Gastrocnemius medialis (tissue), 4 donors: ENCODE data around the gene MICALL2. TPM values are rescaled to one million over a fixed set of nuclear protein-coding genes. Genes with fewer than 3 reads are reported as not detected.

Experiments
- ATAC-seq, 2 donors: fragments of 150-250 bp; one replicate each; pipeline ENCODE4 v1.9.1; 2016
- DNase-seq, 2 donors: peaks; one replicate each; pipeline ENCODE4 v3.0.0-alpha.2; 2019
- H3K27ac ChIP-seq, 4 donors: fragments of 200-600 bp; sonication (generic); 1 replicate in 1 of 4; 2 replicates in 3 of 4; pipeline ENCODE4 v1.5.1; 2016 to 2018; ENCODE audit warnings: mild to moderate bottlenecking in 2 of 4, moderate library complexity in 1 of 4
- H3K27me3 ChIP-seq, 3 donors: fragments of 200-600 bp; sonication (generic) in 2 of 3; 1 replicate in 1 of 3; 2 replicates in 2 of 3; pipeline versions ENCODE4 v1.5.1 to v1.6.0; 2016 to 2019; ENCODE audit warnings: mild to moderate bottlenecking in 1 of 3, moderate library complexity in 1 of 3
- H3K36me3 ChIP-seq, 2 donors: fragments of 200-600 bp; sonication (generic) in 1 of 2; one replicate each; pipeline ENCODE4 v1.5.1; 2017 to 2018
- H3K4me1 ChIP-seq, 2 donors: fragments of 200-600 bp; sonication (generic) in 1 of 2; one replicate each; pipeline ENCODE4 v1.5.1; 2016 to 2017; ENCODE audit warnings: mild to moderate bottlenecking in 2 of 2
- H3K4me3 ChIP-seq, 4 donors: fragments of 200-600 bp; sonication (generic) in 3 of 4; 1 replicate in 1 of 4; 2 replicates in 3 of 4; pipeline ENCODE4 v1.5.1; 2016 to 2019; ENCODE audit warnings: mild to moderate bottlenecking in 2 of 4
- H3K9me3 ChIP-seq, 3 donors: fragments of 200-600 bp; sonication (generic) in 2 of 3; 1 replicate in 1 of 3; 2 replicates in 2 of 3; pipeline ENCODE4 v1.5.1; 2016 to 2019
- POLR2A ChIP-seq, 2 donors: fragments of 450-650 bp; IDR thresholded peaks; one replicate each; pipeline ENCODE4 v1.6.1; 2017; ENCODE audit warnings: antibody characterized with exemption in 2 of 2, mild to moderate bottlenecking in 2 of 2, moderate library complexity in 2 of 2
- in situ Hi-C, 4 donors: fragments of 200-750 bp; cut with MboI; loops; one replicate each; pipeline versions ENCODE4 v1.15.0 to v1.8.0; 2017; ENCODE audit warnings: low sequenced_read_pairs in 4 of 4
- intact Hi-C: fragments of 100-400 bp; cut with DNase I; formaldehyde crosslinking; loops from one replicate; pipeline ENCODE4 v1.15.1; 2023; ENCODE audit warnings: low total_unique reads
- total RNA-seq, 4 donors: library from RNA; depleted of rRNA; stranded (reverse); fragments of >200 nt; gene quantifications; one replicate each; pipeline versions ENCODE4 v1.1.0 to v1.2.3, GENCODE V29; 2016
- TF ChIP-seq, protein P1 (sequence below), 5 experiments: fragments of 450-650 bp in 3 of 5; fragments of 200-600 bp in 2 of 5; sonication (generic) in 2 of 5; IDR thresholded peaks in 4 of 5; conservative IDR thresholded peaks in 1 of 5; 1 replicate in 4 of 5; 2 replicates in 1 of 5; pipeline ENCODE4 v1.5.1; 2016 to 2019; ENCODE audit warnings: antibody characterized with exemption in 5 of 5, mild to moderate bottlenecking in 3 of 5, moderate library complexity in 3 of 5

The MICALL2 gene
- total RNA-seq, 4 donors from 2014 or later: 1.6 to 4.8 (median 2.4) TPM

DNA sequence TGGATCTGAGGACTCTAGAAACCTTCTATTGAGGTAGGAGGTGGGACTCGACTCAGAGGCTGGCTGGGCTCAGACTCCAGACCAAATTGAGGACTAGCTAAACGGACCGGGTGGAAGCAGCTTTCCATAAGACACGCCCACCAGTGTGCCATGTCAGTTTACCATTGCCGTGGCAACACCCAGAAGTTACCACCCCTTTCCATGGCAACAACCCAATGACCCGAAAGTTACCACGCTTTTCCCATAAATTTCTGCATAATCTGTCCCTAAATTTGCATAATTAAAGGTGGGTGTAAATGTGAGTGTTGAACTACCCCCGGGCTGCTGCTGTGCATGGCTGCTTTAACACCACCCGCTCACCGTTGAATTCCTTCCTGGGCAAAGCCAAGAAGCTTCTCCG lies 58.9 kb downstream of the MICALL2 start:
- ATAC-seq (no peak), DNase-seq (no peak)
- no peaks in the 10 kb centered on the region for H3K9me3 ChIP-seq
- intact Hi-C loops: no loop called here
- no peak overlapping the region for H3K4me3 ChIP-seq
- no peaks in the 10 kb centered on the region for H3K36me3 ChIP-seq
- peaks cover 35 to 78% (median 44%) of the 10 kb centered on the region in 3 donors for H3K27me3 ChIP-seq
- no peak overlapping the region for H3K27ac ChIP-seq
- TF ChIP-seq, protein P1, sequence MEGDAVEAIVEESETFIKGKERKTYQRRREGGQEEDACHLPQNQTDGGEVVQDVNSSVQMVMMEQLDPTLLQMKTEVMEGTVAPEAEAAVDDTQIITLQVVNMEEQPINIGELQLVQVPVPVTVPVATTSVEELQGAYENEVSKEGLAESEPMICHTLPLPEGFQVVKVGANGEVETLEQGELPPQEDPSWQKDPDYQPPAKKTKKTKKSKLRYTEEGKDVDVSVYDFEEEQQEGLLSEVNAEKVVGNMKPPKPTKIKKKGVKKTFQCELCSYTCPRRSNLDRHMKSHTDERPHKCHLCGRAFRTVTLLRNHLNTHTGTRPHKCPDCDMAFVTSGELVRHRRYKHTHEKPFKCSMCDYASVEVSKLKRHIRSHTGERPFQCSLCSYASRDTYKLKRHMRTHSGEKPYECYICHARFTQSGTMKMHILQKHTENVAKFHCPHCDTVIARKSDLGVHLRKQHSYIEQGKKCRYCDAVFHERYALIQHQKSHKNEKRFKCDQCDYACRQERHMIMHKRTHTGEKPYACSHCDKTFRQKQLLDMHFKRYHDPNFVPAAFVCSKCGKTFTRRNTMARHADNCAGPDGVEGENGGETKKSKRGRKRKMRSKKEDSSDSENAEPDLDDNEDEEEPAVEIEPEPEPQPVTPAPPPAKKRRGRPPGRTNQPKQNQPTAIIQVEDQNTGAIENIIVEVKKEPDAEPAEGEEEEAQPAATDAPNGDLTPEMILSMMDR (IDR thresholded peaks at IDR 0.05 in 4 of 5, conservative IDR thresholded peaks at IDR 0.05 in 1 of 5): no peak
- TF ChIP-seq POLR2A (IDR thresholded peaks at IDR 0.05): no peak
- in situ Hi-C loops: no loop called here
- H3K4me1 ChIP-seq: no peaks in the 10 kb centered on the region

DNA sequence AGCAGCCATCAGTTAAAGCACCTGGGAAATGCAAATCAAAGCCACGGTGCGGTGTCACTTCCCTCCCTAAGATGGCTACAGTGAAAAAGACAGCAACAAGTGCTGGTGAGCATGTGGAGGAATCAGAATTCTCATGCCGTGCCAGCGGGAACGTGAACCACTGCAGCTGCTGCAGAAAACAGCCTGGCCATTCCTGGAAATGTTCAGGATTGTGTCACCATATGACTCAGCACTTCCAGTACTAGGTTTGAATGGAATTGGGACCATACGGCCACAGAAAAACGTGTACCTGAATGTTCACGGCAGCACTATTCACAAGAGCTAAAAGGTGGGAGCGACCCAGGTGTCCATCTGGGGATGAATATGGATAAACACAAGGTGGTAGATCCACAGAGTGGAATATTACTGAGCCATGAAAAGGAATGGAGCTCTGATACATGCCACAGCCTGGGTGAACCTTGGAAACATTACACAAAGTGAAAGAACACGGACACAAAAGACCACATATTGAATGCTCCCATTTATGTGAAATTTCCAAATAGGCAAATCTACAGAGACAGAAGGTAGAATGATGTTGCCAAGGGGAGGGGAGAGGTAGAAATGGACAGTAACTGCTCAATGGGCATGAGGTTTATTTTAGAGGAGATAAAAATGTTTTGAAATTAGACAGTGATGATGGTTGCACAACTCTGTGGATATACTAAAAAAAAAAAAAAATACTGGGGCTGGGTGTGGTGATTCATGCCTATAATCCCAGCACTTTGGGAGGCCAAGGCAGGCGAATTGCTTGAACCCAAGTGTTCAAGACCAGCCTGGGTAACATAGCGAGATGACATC lies 61.6 kb downstream of the MICALL2 start:
- in situ Hi-C loops: no loop called here
- H3K9me3 ChIP-seq: no peaks in the 10 kb centered on the region
- H3K27ac ChIP-seq: no peak overlapping the region
- H3K4me3 ChIP-seq: no peak overlapping the region
- DNase-seq (no peak), ATAC-seq (no peak)
- peaks cover 24 to 74% (median 32%) of the 10 kb centered on the region in 3 donors for H3K27me3 ChIP-seq
- intact Hi-C loops: no loop called here
- no peaks in the 10 kb centered on the region for H3K36me3 ChIP-seq
- no peak for TF ChIP-seq POLR2A (IDR thresholded peaks at IDR 0.05)
- TF ChIP-seq, protein P1 (IDR thresholded peaks at IDR 0.05 in 4 of 5, conservative IDR thresholded peaks at IDR 0.05 in 1 of 5): no peak
- no peaks in the 10 kb centered on the region for H3K4me1 ChIP-seq

DNA sequence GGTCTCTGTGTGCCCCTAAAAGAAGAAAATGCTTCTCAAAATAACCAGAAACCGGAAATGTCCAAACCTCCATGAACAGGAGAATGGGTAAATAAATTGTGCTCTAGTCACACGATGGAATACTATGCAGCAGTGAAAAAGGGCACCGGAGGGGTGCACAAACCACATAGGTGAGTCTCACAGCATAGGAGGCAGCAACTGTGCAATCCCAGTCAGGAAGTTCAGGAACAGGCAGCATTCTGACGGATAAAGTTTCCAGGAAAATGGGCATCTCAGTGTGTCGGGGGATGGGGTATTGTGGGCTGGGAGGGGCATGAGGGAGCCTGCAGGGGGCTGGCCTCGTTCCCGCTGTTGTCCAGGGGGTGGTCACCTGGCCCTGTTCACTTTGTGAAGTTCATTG lies 63.1 kb downstream of the MICALL2 start:
- no peaks in the 10 kb centered on the region for H3K4me1 ChIP-seq
- no peaks in the 10 kb centered on the region for H3K36me3 ChIP-seq
- in situ Hi-C loops (no loop called here), intact Hi-C loops (no loop called here)
- no peak overlapping the region for H3K27ac ChIP-seq
- no peaks in the 10 kb centered on the region for H3K9me3 ChIP-seq
- TF ChIP-seq, protein P1 (IDR thresholded peaks at IDR 0.05 in 4 of 5, conservative IDR thresholded peaks at IDR 0.05 in 1 of 5): no peak
- TF ChIP-seq POLR2A (IDR thresholded peaks at IDR 0.05): no peak
- ATAC-seq: no peak
- peaks cover 23 to 60% (median 29%) of the 10 kb centered on the region in 3 donors for H3K27me3 ChIP-seq
- DNase-seq: no peak
- H3K4me3 ChIP-seq: no peak overlapping the region

DNA sequence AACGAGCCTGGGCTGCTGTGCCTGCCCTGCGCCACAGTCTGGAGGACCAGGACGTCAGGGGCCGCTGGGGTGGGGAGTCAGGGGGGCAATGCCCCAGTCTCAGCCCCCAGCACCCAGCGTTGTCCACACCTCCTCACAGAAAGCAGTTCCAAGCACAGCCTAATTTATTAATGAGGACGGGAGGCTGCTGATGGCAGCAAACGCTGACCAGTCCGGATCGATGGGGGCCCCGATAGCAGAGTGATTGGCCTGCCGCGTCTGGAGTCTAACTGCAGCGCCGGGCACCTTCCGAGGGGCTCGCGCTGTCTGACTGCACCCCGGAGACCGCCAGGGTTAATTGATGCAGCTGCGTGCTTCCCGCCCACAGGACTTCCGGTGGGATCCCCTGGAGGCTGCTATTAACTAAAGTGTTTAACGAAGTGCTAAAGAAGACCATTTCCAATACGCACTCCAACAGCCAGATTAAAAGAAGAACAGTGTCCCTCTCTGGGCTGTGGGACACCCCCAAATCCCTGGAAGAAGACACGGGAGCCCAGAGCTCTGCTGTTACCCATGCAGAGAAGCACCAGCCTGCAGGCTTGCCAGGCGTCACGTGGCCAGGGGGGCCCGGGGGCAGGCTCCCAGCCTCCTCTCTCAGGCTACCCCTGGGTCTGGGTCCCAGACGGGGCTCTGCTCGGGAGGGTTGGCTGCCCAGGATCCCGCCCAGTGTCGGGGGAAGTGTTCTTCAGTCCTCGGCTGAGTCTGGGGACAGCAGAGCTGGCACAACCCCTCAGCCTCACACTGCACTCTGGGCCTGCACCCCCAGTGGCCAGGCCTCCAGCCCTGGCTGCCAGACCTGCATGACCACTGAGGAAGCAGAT lies 63.8 kb downstream of the MICALL2 start:
- Histone ChIP-seq H3K27ac (no peak overlapping the region), H3K9me3 (no peaks in the 10 kb centered on the region), H3K4me3 (no peak overlapping the region), H3K27me3 (peaks cover 23 to 55% (median 31%) of the 10 kb centered on the region in 3 donors), H3K4me1 (no peaks in the 10 kb centered on the region), H3K36me3 (no peaks in the 10 kb centered on the region)
- ATAC-seq (no peak), DNase-seq (no peak)
- TF ChIP-seq POLR2A (IDR thresholded peaks at IDR 0.05): no peak
- TF ChIP-seq, protein P1 (IDR thresholded peaks at IDR 0.05 in 4 of 5, conservative IDR thresholded peaks at IDR 0.05 in 1 of 5): no peak
- intact Hi-C loops (no loop called here), in situ Hi-C loops (no loop called here)
